ENCODE results near the gene SORCS2. TPM values are rescaled to one million over a fixed set of nuclear protein-coding genes. Genes with fewer than 3 reads are reported as not detected.
A peak's percentile ranks its signal among the peaks of the same experiment; 100 is the strongest.

Gene SORCS2
- total RNA-seq, 1 experiment from 2014 or later, result 4.1 TPM

DNA sequence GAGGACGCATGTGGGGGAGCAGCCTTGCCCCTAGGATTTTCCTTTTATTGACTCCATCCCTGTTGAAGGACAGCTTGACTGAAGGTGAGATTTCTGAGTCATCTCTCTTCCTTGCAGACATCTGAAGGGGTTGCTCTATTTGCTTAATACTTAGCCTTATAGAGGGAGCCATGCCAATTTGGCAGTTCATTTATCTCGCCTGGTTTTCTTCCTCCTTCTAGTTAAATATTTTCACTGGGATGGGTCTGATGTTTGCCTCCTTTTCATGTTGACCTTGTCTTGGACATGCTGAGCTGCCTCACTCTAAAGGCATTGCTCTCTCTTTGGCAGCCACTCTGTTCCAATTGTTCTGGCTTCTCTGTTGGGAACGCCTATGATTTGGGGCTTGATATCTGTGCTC, 393.4 kb downstream of the SORCS2 start:
- Histone ChIP-seq H3F3A (ENCODE audit: low read length, unreplicated experiment) (no peaks in the 10 kb centered on the region), H3K27me3 (ENCODE audit: low read length) (no peaks in the 10 kb centered on the region), H3K4me2 (ENCODE audit: low read length) (no peak overlapping the region), H3K9ac (ENCODE audit: low read length) (no peak overlapping the region), H3K79me2 (ENCODE audit: low read length) (no peaks in the 10 kb centered on the region), H3K4me3 (ENCODE audit: low read length) (no peak overlapping the region), H3K4me1 (ENCODE audit: insufficient read depth, low read length) (peaks cover 18% of the 10 kb centered on the region), H2AFZ (ENCODE audit: low read length) (no peak overlapping the region), H4K20me1 (ENCODE audit: low read length) (no peaks in the 10 kb centered on the region), H3K9me3 (ENCODE audit: low read length) (no peaks in the 10 kb centered on the region), H3K27ac (ENCODE audit: low read length) (no peak overlapping the region), H3K36me3 (ENCODE audit: low read depth, low read length) (no peaks in the 10 kb centered on the region), H3K9me2 (replicated peaks; ENCODE audit: low read length) (no peaks in the 10 kb centered on the region)
- DNase-seq (peak; percentile 62), ATAC-seq (peak; percentile 78)
- TF ChIP-seq EZH2 (IDR thresholded peaks at IDR 0.05; ENCODE audit: low read length, unreplicated experiment), result no peak
- TF ChIP-seq, protein P1, sequence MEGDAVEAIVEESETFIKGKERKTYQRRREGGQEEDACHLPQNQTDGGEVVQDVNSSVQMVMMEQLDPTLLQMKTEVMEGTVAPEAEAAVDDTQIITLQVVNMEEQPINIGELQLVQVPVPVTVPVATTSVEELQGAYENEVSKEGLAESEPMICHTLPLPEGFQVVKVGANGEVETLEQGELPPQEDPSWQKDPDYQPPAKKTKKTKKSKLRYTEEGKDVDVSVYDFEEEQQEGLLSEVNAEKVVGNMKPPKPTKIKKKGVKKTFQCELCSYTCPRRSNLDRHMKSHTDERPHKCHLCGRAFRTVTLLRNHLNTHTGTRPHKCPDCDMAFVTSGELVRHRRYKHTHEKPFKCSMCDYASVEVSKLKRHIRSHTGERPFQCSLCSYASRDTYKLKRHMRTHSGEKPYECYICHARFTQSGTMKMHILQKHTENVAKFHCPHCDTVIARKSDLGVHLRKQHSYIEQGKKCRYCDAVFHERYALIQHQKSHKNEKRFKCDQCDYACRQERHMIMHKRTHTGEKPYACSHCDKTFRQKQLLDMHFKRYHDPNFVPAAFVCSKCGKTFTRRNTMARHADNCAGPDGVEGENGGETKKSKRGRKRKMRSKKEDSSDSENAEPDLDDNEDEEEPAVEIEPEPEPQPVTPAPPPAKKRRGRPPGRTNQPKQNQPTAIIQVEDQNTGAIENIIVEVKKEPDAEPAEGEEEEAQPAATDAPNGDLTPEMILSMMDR (conservative IDR thresholded peaks at IDR 0.05; ENCODE audit: low read depth, low read length), result no peak
- no TSS peak for BruUV-seq (replicated peaks)
- ChIA-PET CTCF (interaction anchor here (0.6 kb wide), 1 partner anchor 399 kb away, joined by 3 read pairs; no protein-coding TSS in a partner anchor), POLR2A (ENCODE audit: unreplicated experiment) (no interaction called here)
- intact Hi-C loops (cut with micrococcal nuclease), result loop anchor here (2.0 kb wide), 1 partner anchor 123 kb away; no protein-coding TSS in a partner anchor

- intact Hi-C loops (cut with micrococcal nuclease), result loop anchor here (2.0 kb wide), 1 partner anchor 125 kb away; no protein-coding TSS in a partner anchor
- H3K4me1 ChIP-seq (ENCODE audit: insufficient read depth, low read length), result peaks cover 18% of the 10 kb centered on the region
- H3K9me2 ChIP-seq (replicated peaks; ENCODE audit: low read length), result no peaks in the 10 kb centered on the region
- no peak overlapping the region for H3K27ac ChIP-seq (ENCODE audit: low read length)
- no peak overlapping the region for H3K9ac ChIP-seq (ENCODE audit: low read length)
- no peaks in the 10 kb centered on the region for H3K27me3 ChIP-seq (ENCODE audit: low read length)
- POLR2A ChIA-PET (ENCODE audit: unreplicated experiment), result no interaction called here
- CTCF ChIA-PET, result no interaction called here
- no peak overlapping the region for H2AFZ ChIP-seq (ENCODE audit: low read length)
- TF ChIP-seq, protein P1 (conservative IDR thresholded peaks at IDR 0.05; ENCODE audit: low read depth, low read length), result no peak
- no peaks in the 10 kb centered on the region for H3K9me3 ChIP-seq (ENCODE audit: low read length)
- ATAC-seq (no peak), DNase-seq (no peak)
- H3K4me2 ChIP-seq (ENCODE audit: low read length), result no peak overlapping the region
- BruUV-seq (replicated peaks), result no TSS peak
- H3K4me3 ChIP-seq (ENCODE audit: low read length), result no peak overlapping the region
- no peaks in the 10 kb centered on the region for H3K79me2 ChIP-seq (ENCODE audit: low read length)
- no peaks in the 10 kb centered on the region for H3K36me3 ChIP-seq (ENCODE audit: low read depth, low read length)
- H3F3A ChIP-seq (ENCODE audit: low read length, unreplicated experiment), result no peaks in the 10 kb centered on the region
- H4K20me1 ChIP-seq (ENCODE audit: low read length), result no peaks in the 10 kb centered on the region
Observed at GRCh38 chr4:7587433-7588405, 395.4 kb downstream of the SORCS2 start.

GRCh38 chr4:7590189-7590588, 397.9 kb downstream of the SORCS2 start:
- Histone ChIP-seq H3K27me3 (ENCODE audit: low read length) (no peaks in the 10 kb centered on the region), H3K79me2 (ENCODE audit: low read length) (no peaks in the 10 kb centered on the region), H3K9me2 (replicated peaks; ENCODE audit: low read length) (no peaks in the 10 kb centered on the region), H3K9ac (ENCODE audit: low read length) (no peak overlapping the region), H2AFZ (ENCODE audit: low read length) (no peak overlapping the region), H3K4me1 (ENCODE audit: insufficient read depth, low read length) (peaks cover 18% of the 10 kb centered on the region), H3K4me3 (ENCODE audit: low read length) (0 out of 2 replicates have a peak overlapping the region, but pooled peaks have one; percentile 14), H3K4me2 (ENCODE audit: low read length) (peak overlapping the region; percentile 59), H3F3A (ENCODE audit: low read length, unreplicated experiment) (no peaks in the 10 kb centered on the region), H4K20me1 (ENCODE audit: low read length) (no peaks in the 10 kb centered on the region), H3K9me3 (ENCODE audit: low read length) (no peaks in the 10 kb centered on the region), H3K36me3 (ENCODE audit: low read depth, low read length) (no peaks in the 10 kb centered on the region), H3K27ac (ENCODE audit: low read length) (peak overlapping the region; percentile 44)
- intact Hi-C loops (cut with micrococcal nuclease), result no loop called here
- POLR2A ChIA-PET (ENCODE audit: unreplicated experiment), result no interaction called here
- peak; percentile 83 for DNase-seq
- CTCF ChIA-PET, result interaction anchor here (0.6 kb wide), 1 partner anchor 38 kb away, joined by 3 read pairs; no protein-coding TSS in a partner anchor
- no peak for TF ChIP-seq EZH2phosphoT487 (IDR thresholded peaks at IDR 0.05; ENCODE audit: borderline replicate concordance, low read length)
- TF ChIP-seq EZH2 (IDR thresholded peaks at IDR 0.05; ENCODE audit: low read length, unreplicated experiment), result no peak
- TF ChIP-seq, protein P1 (conservative IDR thresholded peaks at IDR 0.05; ENCODE audit: low read depth, low read length), result no peak
- BruUV-seq (replicated peaks), result no TSS peak
- peak; percentile 72 for ATAC-seq

All from PC-3 (cell line).